Choroid plexus epithelial cell (primary cell): ENCODE data around the gene MANBA.
"Not testable (repeated sequence)": the region's sequence is repeated elsewhere in the genome, so short reads cannot be mapped to it uniquely, and the experiment has no call there.

Experiments
- DNase-seq: peaks from one replicate; pipeline ENCODE4 v3.0.0-alpha.2; 2010; ENCODE audit warnings: low read depth
- H3K4me3 ChIP-seq: 2 replicates; pipeline ENCODE4 v1.5.1; 2011; ENCODE audit warnings: low read depth, mild to moderate bottlenecking, control low read depth, low read length, moderate library complexity
- CTCF ChIP-seq: conservative IDR thresholded peaks from 2 replicates; pipeline ENCODE4 v1.5.1; 2011; ENCODE audit warnings: low read depth, mild to moderate bottlenecking, control low read depth, inconsistent platforms, low read length, moderate library complexity

Gene MANBA

GRCh38 chr4:102624505-102624904, 136.3 kb downstream of the MANBA start:
- no peak overlapping the region for H3K4me3 ChIP-seq
- no peak for DNase-seq
- TF ChIP-seq CTCF: no peak

GRCh38 chr4:102623622-102624021, 137.1 kb downstream of the MANBA start:
- TF ChIP-seq CTCF: peak; percentile 63
- DNase-seq: peak; percentile 85
- H3K4me3 ChIP-seq: no peak overlapping the region

GRCh38 chr4:102620697-102621497, 139.9 kb downstream of the MANBA start:
- H3K4me3 ChIP-seq: no peak overlapping the region
- peak; percentile 75 for TF ChIP-seq CTCF
- DNase-seq: peak; percentile 98

GRCh38 chr4:102619776-102620631, 140.8 kb downstream of the MANBA start:
- DNase-seq: peak; percentile 15
- not testable (repeated sequence) for H3K4me3 ChIP-seq

- not testable (repeated sequence) for H3K4me3 ChIP-seq, DNase-seq
Measured at GRCh38 chr4:102619021-102619420, 141.7 kb downstream of the MANBA start.

- DNase-seq: no peak
- H3K4me3 ChIP-seq: no peak overlapping the region
- TF ChIP-seq CTCF: no peak
Measured at GRCh38 chr4:102616636-102617035, 144.1 kb downstream of the MANBA start.

GRCh38 chr4:102614801-102615200, 146.0 kb downstream of the MANBA start:
- DNase-seq: no peak
- TF ChIP-seq CTCF: no peak

More at GRCh38 chr4:102614801-102615200, 146.0 kb downstream of the MANBA start:
- no peak overlapping the region for H3K4me3 ChIP-seq
